Uterus (tissue), 2 donors: ENCODE data around the gene SLC46A3.

Experiments
- CTCF ChIP-seq, 4 experiments: fragments of 200-600 bp in 2 of 4; fragments of 450-650 bp in 2 of 4; sonication (generic) in 2 of 4; IDR thresholded peaks; one replicate each; pipeline ENCODE4 v1.5.1; 2016 to 2019; ENCODE audit warnings: antibody characterized with exemption in 4 of 4, mild to moderate bottlenecking in 2 of 4, moderate library complexity in 1 of 4
- POLR2A ChIP-seq, 2 donors: fragments of 450-650 bp; IDR thresholded peaks; one replicate each; pipeline ENCODE4 v1.6.1; 2016; ENCODE audit warnings: antibody characterized with exemption in 2 of 2, mild to moderate bottlenecking in 1 of 2, moderate library complexity in 1 of 2

- TF ChIP-seq CTCF (IDR thresholded peaks at IDR 0.05) (no peak), POLR2A (IDR thresholded peaks at IDR 0.05) (no peak)
These were observed 51.8 kb downstream of the SLC46A3 start for GRCh38 chr13:28666897-28667488.
